Urinary bladder (tissue), 4 donors: ENCODE measurements around the gene PDPN. TPM values are rescaled to one million over a fixed set of nuclear protein-coding genes. Genes with fewer than 3 reads are reported as not detected.

Source experiments
- DNase-seq: peaks from one replicate; pipeline ENCODE4 v3.0.0-alpha.2; 2015; ENCODE audit errors: extremely low spot score
- H3K27ac ChIP-seq: one replicate; pipeline ENCODE4 v1.5.1; 2013; ENCODE audit warnings: low read depth, mild to moderate bottlenecking, moderate library complexity
- H3K36me3 ChIP-seq: one replicate; pipeline ENCODE4 v1.6.1; 2013; ENCODE audit warnings: mild to moderate bottlenecking, moderate library complexity; ENCODE audit not compliant: insufficient read depth
- H3K4me1 ChIP-seq: one replicate; pipeline ENCODE4 v1.6.1; 2013; ENCODE audit warnings: mild to moderate bottlenecking, moderate library complexity; ENCODE audit not compliant: insufficient read depth
- H3K4me3 ChIP-seq: one replicate; pipeline ENCODE4 v1.5.1; 2013; ENCODE audit warnings: low read depth, low read length
- WGBS: extraction: QIAGEN DNeasy Blood & Tissue Kit; methylation state at CpG from one replicate; pipeline ENCODE4 v1.1.7; 2013; 5-methylcytosine and 5-hydroxymethylcytosine counted together
- polyA plus RNA-seq: library from polyadenylated mRNA; stranded (reverse); fragments of 200-250 nt; gene quantifications from one replicate; pipeline ENCODE4 v1.2.3, GENCODE V29; 2013
- small RNA-seq: library from RNA; depleted of rRNA; stranded (forward); fragments of <200 nt; gene quantifications from one replicate; pipeline ENCODE3, GENCODE V24; 2014
- total RNA-seq: library from RNA; depleted of rRNA; stranded (reverse); fragments of >200 nt; gene quantifications from one replicate; pipeline ENCODE4 v1.2.3, GENCODE V29; 2014
- donor health status: healthy with polysubstance abuse.
- donor health status: healthy.

The PDPN gene
- total and polyA plus RNA-seq, 2 donors: 19.1 to 96.8 TPM

- no peak for DNase-seq
- Histone ChIP-seq H3K36me3 (no peaks in the 10 kb centered on the region), H3K4me1 (no peaks in the 10 kb centered on the region), H3K27ac (no peak overlapping the region), H3K4me3 (no peak overlapping the region)
- 82% methylated on average over 8 of the region's 8 CpGs for WGBS
Observed at GRCh38 chr1:13643017-13643416, 59.4 kb downstream of the PDPN start.

GRCh38 chr1:13646521-13646920 lies 62.9 kb downstream of the PDPN start:
- DNase-seq: no peak
- Histone ChIP-seq H3K27ac (no peak overlapping the region), H3K36me3 (no peaks in the 10 kb centered on the region), H3K4me1 (no peaks in the 10 kb centered on the region), H3K4me3 (no peak overlapping the region)
- 92% methylated on average over 7 of the region's 7 CpGs for WGBS

- Histone ChIP-seq H3K36me3 (no peaks in the 10 kb centered on the region), H3K4me1 (no peaks in the 10 kb centered on the region), H3K27ac (no peak overlapping the region), H3K4me3 (no peak overlapping the region)
- WGBS: 57% methylated on average over 3 of the region's 3 CpGs
- DNase-seq: no peak
Observed at GRCh38 chr1:13651279-13651678, 67.6 kb downstream of the PDPN start.

- WGBS: 96% methylated on average over 1 of the region's 1 CpG
- DNase-seq: no peak
- Histone ChIP-seq H3K4me3 (no peak overlapping the region), H3K4me1 (no peaks in the 10 kb centered on the region), H3K36me3 (no peaks in the 10 kb centered on the region), H3K27ac (no peak overlapping the region)
Observed at GRCh38 chr1:13652238-13652637, 68.6 kb downstream of the PDPN start.

GRCh38 chr1:13661539-13661938 lies 77.9 kb downstream of the PDPN start:
- H3K27ac ChIP-seq: peak overlapping the region; percentile 32
- no peak for DNase-seq
- WGBS: 50% methylated on average over 5 of the region's 5 CpGs

GRCh38 chr1:13662493-13662892 lies 78.9 kb downstream of the PDPN start:
- no peak for DNase-seq
- Histone ChIP-seq H3K4me1 (no peaks in the 10 kb centered on the region), H3K4me3 (no peak overlapping the region), H3K27ac (no peak overlapping the region), H3K36me3 (no peaks in the 10 kb centered on the region)
- WGBS: 29% methylated on average over 4 of the region's 4 CpGs

More at GRCh38 chr1:13661539-13661938, 77.9 kb downstream of the PDPN start:
- no peaks in the 10 kb centered on the region for H3K4me1 ChIP-seq
- no peaks in the 10 kb centered on the region for H3K36me3 ChIP-seq
- no peak overlapping the region for H3K4me3 ChIP-seq

- no peak overlapping the region for H3K27ac ChIP-seq
- no peaks in the 10 kb centered on the region for H3K4me1 ChIP-seq
- no peak for DNase-seq
- 76% methylated on average over 4 of the region's 4 CpGs for WGBS
- H3K36me3 ChIP-seq: no peaks in the 10 kb centered on the region
- H3K4me3 ChIP-seq: no peak overlapping the region
Observed at GRCh38 chr1:13663969-13664368, 80.3 kb downstream of the PDPN start.

GRCh38 chr1:13664451-13664850 lies 80.8 kb downstream of the PDPN start:
- WGBS: 94% methylated on average over 1 of the region's 1 CpG
- Histone ChIP-seq H3K4me1 (no peaks in the 10 kb centered on the region), H3K36me3 (no peaks in the 10 kb centered on the region), H3K4me3 (no peak overlapping the region), H3K27ac (no peak overlapping the region)
- DNase-seq: no peak

- H3K4me1 ChIP-seq: no peaks in the 10 kb centered on the region
- H3K4me3 ChIP-seq: no peak overlapping the region
- WGBS: 87% methylated on average over 5 of the region's 5 CpGs
- H3K27ac ChIP-seq: no peak overlapping the region
- H3K36me3 ChIP-seq: no peaks in the 10 kb centered on the region
- DNase-seq: no peak
Observed at GRCh38 chr1:13666317-13666716, 82.7 kb downstream of the PDPN start.

Small RNA genes within 50 kb of the gene (small RNA-seq; reads per million reads assigned to genes)
- gene RNA5SP41: not detected

Other genes with a start within 250 kb of the PDPN start
- gene PRAMEF14, start 236.7 kb upstream of the PDPN start, total RNA-seq: not detected
- not detected for gene PRAMEF14, start 236.7 kb upstream of the PDPN start, polyA plus RNA-seq
- not detected for gene PRAMEF19, start 211.9 kb upstream of the PDPN start, total RNA-seq
- not detected for gene PRAMEF19, start 211.9 kb upstream of the PDPN start, polyA plus RNA-seq
- not detected for gene PRAMEF17, start 194.2 kb upstream of the PDPN start, total RNA-seq
- gene PRAMEF17, start 194.2 kb upstream of the PDPN start, polyA plus RNA-seq: not detected
- not detected for gene PRAMEF20, start 173.4 kb upstream of the PDPN start, total RNA-seq
- not detected for gene PRAMEF20, start 173.4 kb upstream of the PDPN start, polyA plus RNA-seq
- 0.53 TPM for gene LRRC38, start 69.8 kb upstream of the PDPN start, total RNA-seq
- gene LRRC38, start 69.8 kb upstream of the PDPN start, polyA plus RNA-seq: 0.98 TPM
- 34.2 TPM for gene PRDM2, start 116.4 kb downstream of the PDPN start, total RNA-seq
- gene PRDM2, start 116.4 kb downstream of the PDPN start, polyA plus RNA-seq: 31.3 TPM